HFF-Myc (cell line): ENCODE results near the gene PLOD1.

Source experiments
- DNase-seq: peaks from one replicate; pipeline ENCODE4 v3.0.0-alpha.2; 2011; ENCODE audit warnings: low read depth; ENCODE audit errors: extremely low read depth
- H3K4me3 ChIP-seq: replicated peaks from 2 replicates; pipeline ENCODE4 v1.5.1; 2011; ENCODE audit warnings: low read depth, mild to moderate bottlenecking, control low read depth, low read length
- TF ChIP-seq, protein P1 (sequence below): IDR thresholded peaks from 2 replicates; pipeline ENCODE4 v1.5.1; 2012; ENCODE audit warnings: mild to moderate bottlenecking, low read depth, low read length, control low read depth; ENCODE audit errors: missing control alignments

Gene PLOD1

DNA sequence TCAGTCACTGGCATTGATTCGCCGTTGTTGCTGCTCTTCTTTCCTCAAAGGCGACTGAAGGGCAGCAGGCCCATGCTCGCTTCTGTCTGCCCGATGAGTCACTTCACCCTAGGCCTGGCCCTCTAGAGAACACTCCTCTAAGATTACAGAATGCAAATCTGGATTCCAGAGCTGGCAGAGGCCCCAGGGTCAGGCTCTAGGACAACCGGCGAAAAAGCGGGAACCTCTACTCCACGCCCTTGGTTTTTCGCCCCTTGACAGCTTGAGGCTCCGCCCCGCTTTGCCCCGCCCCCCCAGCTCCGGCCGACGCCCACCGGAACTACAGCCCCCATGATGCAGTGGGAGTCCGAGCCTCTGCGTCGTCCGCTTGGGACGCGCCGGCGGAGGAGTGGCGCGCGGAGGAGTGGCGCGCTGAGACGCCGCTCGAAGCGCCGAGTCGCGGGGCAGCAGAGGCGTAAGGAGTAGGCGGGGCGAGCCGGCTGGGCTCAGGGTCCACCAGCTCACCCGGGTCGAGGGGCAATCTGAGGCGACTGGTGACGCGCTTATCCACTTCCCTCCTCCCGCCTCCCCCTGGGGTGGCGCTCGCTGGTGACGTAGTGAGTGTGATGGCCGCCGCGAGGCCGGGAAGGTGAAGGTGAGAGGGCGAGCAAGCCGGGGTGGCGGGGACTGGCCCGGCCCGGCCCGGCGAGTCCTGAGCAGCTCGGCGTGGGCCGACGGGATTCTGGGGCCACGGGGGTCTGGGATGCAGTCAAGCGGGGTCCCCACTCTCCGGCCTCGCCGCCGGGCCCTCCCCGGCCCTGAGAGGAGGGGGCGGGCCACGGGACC lies 45.5 kb downstream of the PLOD1 start, which contains the start of gene MFN2:
MFN2 (plus strand) TSS at position 594 of the 825 bp plus-strand sequence. CDS start 8,725 bp downstream, outside the sequence.
- DNase-seq = peak; percentile 90
- H3K4me3 ChIP-seq = peak within 1 kb of the TSS; percentile 99
- TF ChIP-seq, protein P1, sequence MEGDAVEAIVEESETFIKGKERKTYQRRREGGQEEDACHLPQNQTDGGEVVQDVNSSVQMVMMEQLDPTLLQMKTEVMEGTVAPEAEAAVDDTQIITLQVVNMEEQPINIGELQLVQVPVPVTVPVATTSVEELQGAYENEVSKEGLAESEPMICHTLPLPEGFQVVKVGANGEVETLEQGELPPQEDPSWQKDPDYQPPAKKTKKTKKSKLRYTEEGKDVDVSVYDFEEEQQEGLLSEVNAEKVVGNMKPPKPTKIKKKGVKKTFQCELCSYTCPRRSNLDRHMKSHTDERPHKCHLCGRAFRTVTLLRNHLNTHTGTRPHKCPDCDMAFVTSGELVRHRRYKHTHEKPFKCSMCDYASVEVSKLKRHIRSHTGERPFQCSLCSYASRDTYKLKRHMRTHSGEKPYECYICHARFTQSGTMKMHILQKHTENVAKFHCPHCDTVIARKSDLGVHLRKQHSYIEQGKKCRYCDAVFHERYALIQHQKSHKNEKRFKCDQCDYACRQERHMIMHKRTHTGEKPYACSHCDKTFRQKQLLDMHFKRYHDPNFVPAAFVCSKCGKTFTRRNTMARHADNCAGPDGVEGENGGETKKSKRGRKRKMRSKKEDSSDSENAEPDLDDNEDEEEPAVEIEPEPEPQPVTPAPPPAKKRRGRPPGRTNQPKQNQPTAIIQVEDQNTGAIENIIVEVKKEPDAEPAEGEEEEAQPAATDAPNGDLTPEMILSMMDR = no peak

DNA sequence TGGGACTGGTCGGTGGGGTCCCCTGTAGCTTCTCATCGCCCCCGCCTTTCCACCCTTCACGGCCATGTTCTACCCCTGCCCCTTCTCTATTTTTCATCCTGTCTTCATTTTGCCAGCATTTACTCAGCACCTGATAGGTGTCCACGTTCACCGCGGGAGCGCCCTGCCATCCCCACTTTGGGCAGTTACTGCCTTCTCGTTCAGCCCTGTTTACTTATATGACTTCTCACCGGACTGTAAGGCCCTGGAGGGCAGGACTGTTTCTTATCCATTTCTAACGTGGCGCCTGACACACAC lies 46.1 kb downstream of the PLOD1 start:
- peak overlapping the region; percentile 99 for H3K4me3 ChIP-seq
- no peak for DNase-seq
- TF ChIP-seq, protein P1 = no peak

DNA sequence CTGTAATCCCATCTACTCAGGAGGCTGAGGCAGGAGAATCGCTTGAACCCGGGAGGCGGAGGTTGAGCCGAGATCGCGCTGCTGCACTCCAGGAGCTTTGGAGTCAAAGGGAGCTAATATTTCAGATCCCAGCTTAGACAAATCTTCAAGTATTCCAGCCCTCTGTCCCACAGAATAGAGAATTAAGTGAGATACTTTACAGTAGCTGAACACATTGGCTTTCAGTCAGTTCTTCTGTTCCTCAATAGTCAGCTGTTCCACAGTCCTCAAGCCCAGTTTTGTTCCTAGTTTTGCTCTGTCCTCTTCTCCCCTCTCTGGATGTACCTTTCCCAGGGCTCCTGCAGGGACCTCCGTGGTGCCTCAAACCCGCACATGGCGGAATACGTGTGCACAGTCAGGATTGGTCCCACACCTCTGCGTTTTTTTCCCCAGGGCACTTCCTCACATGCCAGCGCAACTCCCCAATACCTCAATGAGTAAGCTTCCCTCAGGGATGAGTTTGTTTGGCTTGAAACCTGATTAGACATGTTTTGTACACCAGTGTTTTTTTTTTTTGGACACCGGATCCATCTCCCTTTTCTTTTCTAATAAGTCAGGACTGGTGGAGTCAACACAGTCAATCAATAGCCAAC lies 47.0 kb downstream of the PLOD1 start:
- DNase-seq = no peak
- peak overlapping the region; percentile 99 for H3K4me3 ChIP-seq
- TF ChIP-seq, protein P1 = no peak

DNA sequence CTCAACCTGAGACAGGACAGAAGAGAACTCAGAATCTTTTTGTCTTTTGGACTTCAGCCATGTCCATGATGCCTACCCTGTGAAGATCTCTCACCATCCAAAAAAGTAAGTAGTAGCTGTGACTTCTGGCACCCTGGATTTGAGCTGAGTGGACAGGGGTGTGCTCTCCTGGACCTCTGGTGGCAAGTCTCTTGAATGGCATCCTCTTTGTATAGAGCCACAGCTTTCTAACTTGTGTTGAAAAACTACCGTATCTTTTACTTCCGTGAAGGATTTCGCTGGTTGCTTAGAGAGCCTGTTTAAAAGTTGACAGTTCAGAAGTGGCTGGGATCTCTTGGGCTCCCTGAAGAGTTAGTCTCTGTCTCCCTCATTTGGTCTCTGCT lies 47.5 kb downstream of the PLOD1 start:
- TF ChIP-seq, protein P1 = no peak
- DNase-seq = no peak
- peak overlapping the region; percentile 99 for H3K4me3 ChIP-seq

DNA sequence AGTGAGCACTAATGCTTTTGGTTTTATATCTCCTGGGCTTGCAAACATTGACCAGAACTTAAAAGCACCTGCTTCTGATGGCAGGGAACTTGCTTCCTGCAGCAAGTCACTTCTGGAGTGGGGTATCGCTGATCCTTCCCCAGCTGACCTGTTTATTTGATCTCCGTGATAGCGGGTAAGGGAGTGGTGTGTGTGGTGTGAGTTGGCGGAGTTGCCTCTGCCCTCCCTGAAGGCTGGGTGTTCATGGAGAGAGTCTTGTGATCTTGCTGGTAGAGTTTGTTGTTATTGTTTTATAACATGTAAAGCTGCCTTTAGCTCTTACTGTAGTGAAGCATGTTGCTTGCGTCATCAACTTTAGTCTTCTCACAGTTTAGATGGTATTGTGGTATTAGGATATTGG lies 49.6 kb downstream of the PLOD1 start:
- TF ChIP-seq, protein P1 = no peak
- H3K4me3 ChIP-seq = no peak overlapping the region
- no peak for DNase-seq

DNA sequence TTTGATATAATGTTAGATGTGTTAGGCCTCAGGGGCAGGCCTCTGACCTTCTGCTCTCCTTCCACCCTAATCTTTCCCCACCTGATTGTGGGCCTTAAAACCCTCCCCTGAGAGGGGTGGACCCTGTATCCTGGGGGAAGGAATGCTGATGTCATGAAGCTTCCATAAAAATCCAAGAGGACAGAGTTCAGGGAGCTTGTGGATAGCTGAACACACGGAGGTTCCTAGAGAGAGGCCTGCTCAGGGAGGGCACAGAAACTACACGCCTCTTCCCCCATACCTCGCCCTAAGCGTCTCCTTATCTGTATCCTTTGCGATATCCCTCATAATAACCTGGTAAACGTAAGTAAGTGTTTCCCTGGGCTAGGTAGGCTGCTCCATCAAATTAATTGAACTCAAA lies 50.1 kb downstream of the PLOD1 start:
- DNase-seq = no peak
- TF ChIP-seq, protein P1 = no peak
- H3K4me3 ChIP-seq = no peak overlapping the region
